GM12873 (cell line): ENCODE measurements around the gene MAP4K4.

Source experiments
- TF ChIP-seq, protein P1 (sequence below): IDR thresholded peaks from 2 replicates; pipeline ENCODE4 v1.5.1; 2012; ENCODE audit warnings: low read depth, mild to moderate bottlenecking, moderate library complexity, low read length, control low read depth; ENCODE audit not compliant: insufficient read depth; ENCODE audit errors: missing control alignments

MAP4K4 gene

DNA sequence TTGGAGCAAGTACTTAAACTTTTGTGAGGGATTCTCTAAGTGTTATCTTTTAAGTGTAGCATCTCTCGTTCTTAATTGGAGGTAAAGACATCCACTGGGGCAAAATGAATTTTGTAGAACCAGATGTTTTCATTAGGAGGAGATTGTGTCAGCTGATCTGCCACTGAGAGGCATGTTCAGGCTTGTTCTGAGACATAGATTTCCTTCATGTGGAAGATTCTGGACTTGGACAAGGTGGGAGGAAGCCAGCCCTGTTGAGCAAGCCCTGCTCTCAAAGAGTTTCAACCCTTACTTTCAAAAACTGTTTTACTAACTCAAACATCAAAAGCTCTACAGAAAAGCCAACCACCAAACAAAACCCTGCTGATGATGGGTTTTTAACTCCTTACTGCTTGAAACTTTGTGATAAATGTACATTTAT, 6.5 kb downstream of the MAP4K4 start:
- TF ChIP-seq, protein P1, sequence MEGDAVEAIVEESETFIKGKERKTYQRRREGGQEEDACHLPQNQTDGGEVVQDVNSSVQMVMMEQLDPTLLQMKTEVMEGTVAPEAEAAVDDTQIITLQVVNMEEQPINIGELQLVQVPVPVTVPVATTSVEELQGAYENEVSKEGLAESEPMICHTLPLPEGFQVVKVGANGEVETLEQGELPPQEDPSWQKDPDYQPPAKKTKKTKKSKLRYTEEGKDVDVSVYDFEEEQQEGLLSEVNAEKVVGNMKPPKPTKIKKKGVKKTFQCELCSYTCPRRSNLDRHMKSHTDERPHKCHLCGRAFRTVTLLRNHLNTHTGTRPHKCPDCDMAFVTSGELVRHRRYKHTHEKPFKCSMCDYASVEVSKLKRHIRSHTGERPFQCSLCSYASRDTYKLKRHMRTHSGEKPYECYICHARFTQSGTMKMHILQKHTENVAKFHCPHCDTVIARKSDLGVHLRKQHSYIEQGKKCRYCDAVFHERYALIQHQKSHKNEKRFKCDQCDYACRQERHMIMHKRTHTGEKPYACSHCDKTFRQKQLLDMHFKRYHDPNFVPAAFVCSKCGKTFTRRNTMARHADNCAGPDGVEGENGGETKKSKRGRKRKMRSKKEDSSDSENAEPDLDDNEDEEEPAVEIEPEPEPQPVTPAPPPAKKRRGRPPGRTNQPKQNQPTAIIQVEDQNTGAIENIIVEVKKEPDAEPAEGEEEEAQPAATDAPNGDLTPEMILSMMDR: no peak

DNA sequence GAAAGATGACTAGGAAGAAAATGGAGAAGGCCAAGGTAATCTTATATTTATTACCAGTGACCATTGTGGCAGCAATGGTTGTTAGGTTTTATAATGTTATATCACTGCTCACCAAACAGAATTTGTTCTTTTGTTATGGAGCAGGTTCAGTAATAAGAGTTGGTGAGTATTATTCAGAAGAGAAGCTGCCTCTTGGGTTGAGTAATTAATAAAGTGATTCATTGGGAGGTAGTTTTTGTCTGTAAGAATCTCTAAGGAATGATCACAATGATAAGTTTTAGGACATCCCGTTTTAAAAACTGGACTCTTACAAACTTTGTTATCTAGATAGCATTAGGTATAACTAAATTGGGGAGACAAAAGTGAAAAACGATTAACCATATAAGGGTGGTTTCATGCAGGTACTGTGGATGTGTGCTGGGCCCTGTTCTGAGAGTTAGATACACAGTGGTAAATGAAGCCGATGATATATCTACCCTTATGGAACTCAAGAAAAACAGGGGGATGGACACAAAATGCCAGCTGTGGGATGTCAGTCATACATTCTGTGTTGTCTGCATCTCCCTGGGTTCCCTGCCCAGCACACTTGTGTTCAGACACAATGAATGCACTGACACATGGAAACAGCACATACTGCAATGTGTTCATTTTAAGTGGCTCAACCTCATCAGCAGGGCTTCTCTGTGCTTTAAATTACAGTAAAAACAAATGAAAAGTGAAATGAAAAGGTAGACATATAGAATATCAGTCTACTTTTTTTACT, 7.5 kb downstream of the MAP4K4 start:
- TF ChIP-seq, protein P1: no peak

DNA sequence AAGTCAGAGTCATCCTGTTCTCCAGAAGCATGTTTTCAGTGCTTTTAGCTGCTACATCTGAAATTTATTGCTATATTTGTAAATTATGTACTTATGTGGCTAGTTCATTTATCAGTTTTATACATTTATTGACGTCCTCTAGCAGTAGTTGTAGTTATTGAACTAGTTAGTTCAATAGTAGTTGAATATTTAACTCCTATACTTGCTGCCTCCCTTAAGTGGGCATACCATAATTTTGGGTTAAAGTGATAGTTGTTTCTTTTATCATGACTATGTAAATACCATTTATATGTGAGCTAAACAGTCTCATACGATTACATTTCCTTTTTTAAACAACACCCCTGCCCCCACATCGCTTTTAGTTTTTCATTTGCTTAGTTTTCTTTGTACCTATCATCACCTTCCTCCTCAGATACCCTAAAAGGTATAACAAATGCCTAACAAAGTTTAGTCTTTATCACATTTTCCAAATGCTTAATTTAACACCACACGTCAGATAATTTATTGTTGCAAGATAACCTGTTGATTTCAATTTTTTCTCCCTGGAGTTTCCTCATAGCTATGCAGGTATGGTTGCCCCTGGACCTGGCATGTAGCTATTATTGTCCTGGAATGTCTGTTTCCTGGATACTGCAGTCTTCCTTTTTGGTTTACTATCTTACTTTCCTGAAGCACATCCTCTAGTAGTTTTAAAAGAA, 8.8 kb downstream of the MAP4K4 start:
- TF ChIP-seq, protein P1: no peak

DNA sequence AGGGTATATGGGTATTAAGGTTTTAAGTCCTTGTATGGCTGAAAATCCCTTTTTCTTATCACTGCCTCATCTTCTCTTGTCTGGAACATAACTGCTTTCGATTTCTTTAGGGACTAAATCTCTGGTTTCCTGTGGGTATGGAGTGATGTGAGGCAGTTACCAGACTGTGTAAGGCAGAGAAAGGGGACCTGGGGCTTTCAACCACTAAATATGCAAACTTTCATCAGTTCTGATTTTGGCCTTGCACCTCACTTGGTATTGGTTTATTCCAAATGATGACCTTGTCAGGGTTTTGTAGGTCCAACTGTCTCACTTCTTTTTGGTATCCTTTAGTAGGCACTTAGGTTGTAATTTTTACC, 9.3 kb downstream of the MAP4K4 start:
- TF ChIP-seq, protein P1: no peak

DNA sequence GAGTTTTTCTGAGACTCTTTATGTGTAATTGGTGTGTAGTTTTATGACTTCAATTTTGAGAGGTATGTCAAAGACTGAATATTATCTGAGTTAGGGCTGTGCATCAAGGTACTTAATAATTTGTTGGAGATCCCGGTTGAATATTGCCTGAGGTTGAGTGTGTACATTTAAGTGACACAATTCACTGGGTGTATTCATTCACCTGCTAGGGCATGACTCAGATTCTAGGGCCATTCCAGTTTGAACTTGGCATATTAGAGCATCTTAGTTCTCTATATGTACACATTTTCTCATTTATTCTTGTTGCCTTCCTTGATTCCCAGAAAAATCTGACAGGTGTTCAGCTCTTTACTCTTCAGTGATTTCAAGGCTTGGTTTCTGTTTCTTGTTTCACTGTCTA, 12.5 kb downstream of the MAP4K4 start:
- TF ChIP-seq, protein P1: no peak

DNA sequence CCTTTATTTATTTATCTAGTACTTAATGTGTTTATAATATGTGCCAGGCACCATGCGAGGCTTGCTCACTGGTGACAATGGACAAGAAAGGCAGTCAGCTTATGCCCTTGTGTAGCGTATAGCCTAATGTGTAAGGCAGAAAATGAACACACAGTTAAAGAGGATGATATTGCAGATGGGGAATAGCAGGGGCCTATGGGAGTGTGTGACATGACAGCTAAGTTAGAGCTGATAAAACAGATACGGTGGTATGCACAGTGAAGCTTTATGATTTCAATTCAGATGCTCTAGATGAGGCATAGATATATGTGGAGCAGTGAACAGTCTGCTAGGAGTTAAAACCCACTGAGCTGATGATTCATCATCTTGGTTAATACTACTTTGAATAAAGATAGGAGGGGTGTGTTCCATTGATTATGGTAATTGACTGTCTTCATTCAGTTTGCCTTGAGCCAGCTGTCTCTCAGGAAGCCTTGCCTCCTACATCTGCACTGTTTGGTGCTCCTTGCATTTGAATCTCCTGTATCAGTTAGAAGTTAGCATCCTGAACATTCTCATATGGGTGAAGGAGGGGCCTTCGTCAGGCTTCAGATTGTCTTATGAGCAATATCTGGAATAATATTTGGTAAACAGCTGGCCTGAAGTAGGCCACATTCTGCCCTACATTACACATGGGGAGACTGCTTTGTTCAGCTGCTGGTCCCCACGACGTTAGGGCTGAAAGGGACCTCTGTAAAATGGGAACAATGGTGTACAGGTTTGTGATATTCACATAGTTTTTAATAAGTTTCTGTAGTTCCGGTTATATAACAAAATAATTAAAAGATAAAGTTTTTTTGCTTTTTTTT, 13.2 kb downstream of the MAP4K4 start:
- TF ChIP-seq, protein P1: no peak

DNA sequence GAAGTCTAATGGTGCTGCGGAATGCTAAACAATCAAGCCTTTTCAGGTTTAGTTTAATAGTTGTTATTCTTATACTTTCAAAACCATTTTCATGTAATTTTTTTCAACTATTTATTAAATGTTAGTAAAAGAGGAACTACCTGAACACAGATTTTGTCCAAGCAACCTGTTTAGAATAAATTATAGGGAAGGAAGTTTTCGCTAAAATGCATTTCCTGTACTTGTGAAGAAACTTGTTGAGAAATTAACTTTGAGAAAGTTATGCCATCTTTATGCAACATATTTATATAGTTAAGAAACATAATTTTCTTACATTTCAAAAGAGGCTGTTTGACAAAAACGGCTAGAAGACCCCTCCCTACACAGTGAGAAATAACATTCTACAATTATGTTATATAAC, 16.6 kb downstream of the MAP4K4 start:
- TF ChIP-seq, protein P1: no peak
